ENCODE results near the gene SEC24C.
A peak's percentile ranks its signal among the peaks of the same experiment; 100 is the strongest.
"Not testable (repeated sequence)": the region's sequence is repeated elsewhere in the genome, so short reads cannot be mapped to it uniquely, and the experiment has no call there.

Gene SEC24C

GRCh38 chr10:73793456-73793855, 49.3 kb downstream of the SEC24C start:
- no peak for DNase-seq (ENCODE audit: low read depth)

GRCh38 chr10:73795491-73795890, 51.3 kb downstream of the SEC24C start:
- not testable (repeated sequence) for DNase-seq (ENCODE audit: low read depth)

GRCh38 chr10:73796035-73796434, 51.9 kb downstream of the SEC24C start:
- not testable (repeated sequence) for DNase-seq (ENCODE audit: low read depth)

GRCh38 chr10:73796766-73797165, 52.6 kb downstream of the SEC24C start:
- no peak for DNase-seq (ENCODE audit: low read depth)

- DNase-seq (ENCODE audit: low read depth) = no peak
These were observed 53.3 kb downstream of the SEC24C start for GRCh38 chr10:73797324-73798025.

GRCh38 chr10:73798087-73798486, 53.9 kb downstream of the SEC24C start:
- no peak for DNase-seq (ENCODE audit: low read depth)

- no peak for DNase-seq (ENCODE audit: low read depth)
These were observed 54.9 kb downstream of the SEC24C start for GRCh38 chr10:73798927-73799560.

- DNase-seq (ENCODE audit: low read depth) = no peak
These were observed 55.9 kb downstream of the SEC24C start for GRCh38 chr10:73799899-73800559.

GRCh38 chr10:73800560-73801252, 56.5 kb downstream of the SEC24C start:
- DNase-seq (ENCODE audit: low read depth) = no peak

- DNase-seq (ENCODE audit: low read depth) = no peak
These were observed 57.0 kb downstream of the SEC24C start for GRCh38 chr10:73801253-73801590.

- no peak for DNase-seq (ENCODE audit: low read depth)
These were observed 58.3 kb downstream of the SEC24C start for GRCh38 chr10:73802276-73802991.

GRCh38 chr10:73803680-73804286, 59.6 kb downstream of the SEC24C start:
- no peak for DNase-seq (ENCODE audit: low read depth)

GRCh38 chr10:73806176-73806950, 62.2 kb downstream of the SEC24C start:
- DNase-seq (ENCODE audit: low read depth) = no peak

- no peak for DNase-seq (ENCODE audit: low read depth)
These were observed 63.3 kb downstream of the SEC24C start for GRCh38 chr10:73807471-73807870.

GRCh38 chr10:73808021-73808815, 64.0 kb downstream of the SEC24C start:
- no peak for DNase-seq (ENCODE audit: low read depth)

GRCh38 chr10:73809061-73809818, 65.1 kb downstream of the SEC24C start:
- no peak for DNase-seq (ENCODE audit: low read depth)

- DNase-seq (ENCODE audit: low read depth) = no peak
These were observed 66.2 kb downstream of the SEC24C start for GRCh38 chr10:73810358-73810734.

- peak; percentile 56 for DNase-seq (ENCODE audit: low read depth)
These were observed 66.7 kb downstream of the SEC24C start for GRCh38 chr10:73810735-73811465.

- no peak for DNase-seq (ENCODE audit: low read depth)
These were observed 68.5 kb downstream of the SEC24C start for GRCh38 chr10:73812657-73813056.
